HG03575 (cell line): ENCODE measurements around the gene RNF213.

Experiments
- ATAC-seq: cut with Tn5 transposase; IDR thresholded peaks from one replicate; pipeline ENCODE4 v1.9.1; 2021; ENCODE audit not compliant: unreplicated experiment, insufficient number of reproducible peaks, low FRiP score; ENCODE audit errors: extremely low read depth

The RNF213 gene

DNA sequence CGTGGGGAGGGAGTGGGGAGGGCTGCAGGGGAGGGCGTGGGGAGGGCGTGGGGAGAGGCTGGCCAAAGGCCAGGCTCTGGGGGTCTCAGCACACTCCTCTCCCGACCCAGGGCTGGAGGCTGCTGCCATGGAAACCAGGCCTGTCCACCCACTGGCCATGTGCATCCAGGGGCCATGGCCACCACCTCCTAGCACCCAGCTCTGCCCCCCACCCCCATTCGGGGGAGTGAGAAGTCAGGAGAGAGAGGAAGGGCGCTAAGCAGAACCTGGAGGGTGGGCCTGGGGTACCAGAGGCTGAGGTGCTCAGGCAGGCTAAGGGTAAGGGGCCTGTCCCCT is 184.0 kb downstream of the RNF213 start:
- no peak for ATAC-seq

DNA sequence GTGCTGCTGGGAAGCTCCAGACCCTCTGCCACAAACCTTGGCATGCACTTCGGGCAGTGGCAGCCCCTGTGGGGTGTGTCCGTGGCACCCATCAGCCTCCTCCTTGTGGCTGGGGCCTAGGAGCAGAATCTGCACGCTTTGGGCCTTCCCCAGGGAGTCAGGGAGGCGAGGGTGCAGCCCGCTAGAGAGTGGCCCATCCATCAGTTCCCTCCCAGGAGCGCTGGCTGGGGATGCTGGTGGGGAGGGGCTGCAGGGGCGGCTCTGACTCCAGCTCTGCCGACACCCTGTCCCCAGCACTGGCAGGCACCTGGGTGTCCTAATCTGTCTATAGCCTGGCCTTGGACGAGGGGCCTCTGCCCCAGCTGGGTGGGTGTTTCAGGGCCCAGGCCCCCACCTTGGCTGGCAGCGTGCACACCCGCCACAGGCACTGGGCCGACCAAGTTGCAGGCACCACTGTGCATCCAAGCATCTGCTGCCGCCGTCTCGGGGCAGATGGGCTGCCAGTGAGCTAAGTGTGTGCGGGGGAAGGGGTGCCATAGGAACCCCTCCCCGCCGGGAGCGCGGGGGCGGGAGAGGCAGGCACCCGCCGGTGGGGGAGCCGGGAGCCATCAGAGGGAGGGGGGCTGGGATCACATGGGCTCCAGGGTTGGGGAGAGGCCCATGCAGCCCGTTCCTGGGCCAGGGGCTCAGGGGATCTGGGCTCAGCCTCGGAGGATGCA is 184.5 kb downstream of the RNF213 start:
- no peak for ATAC-seq

DNA sequence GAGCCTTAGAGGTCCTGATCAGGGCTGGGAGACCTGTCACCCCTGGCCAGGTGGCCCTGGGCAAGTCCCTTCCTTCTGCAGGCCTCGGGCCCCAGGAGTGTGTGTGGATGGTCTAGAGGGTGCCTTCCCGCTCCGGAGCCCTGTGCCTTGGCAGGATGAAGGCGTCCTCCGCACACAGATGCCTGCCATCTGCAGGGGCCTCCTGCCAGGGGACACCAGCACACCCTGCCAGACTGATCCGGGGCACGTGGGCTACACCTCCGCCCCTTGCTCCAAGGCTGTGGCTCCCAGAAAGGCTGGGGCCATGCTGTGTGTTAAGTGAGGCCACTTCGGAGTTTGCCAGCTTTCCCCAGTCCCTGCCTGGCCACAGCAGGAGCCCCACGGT is 185.1 kb downstream of the RNF213 start:
- no peak for ATAC-seq

DNA sequence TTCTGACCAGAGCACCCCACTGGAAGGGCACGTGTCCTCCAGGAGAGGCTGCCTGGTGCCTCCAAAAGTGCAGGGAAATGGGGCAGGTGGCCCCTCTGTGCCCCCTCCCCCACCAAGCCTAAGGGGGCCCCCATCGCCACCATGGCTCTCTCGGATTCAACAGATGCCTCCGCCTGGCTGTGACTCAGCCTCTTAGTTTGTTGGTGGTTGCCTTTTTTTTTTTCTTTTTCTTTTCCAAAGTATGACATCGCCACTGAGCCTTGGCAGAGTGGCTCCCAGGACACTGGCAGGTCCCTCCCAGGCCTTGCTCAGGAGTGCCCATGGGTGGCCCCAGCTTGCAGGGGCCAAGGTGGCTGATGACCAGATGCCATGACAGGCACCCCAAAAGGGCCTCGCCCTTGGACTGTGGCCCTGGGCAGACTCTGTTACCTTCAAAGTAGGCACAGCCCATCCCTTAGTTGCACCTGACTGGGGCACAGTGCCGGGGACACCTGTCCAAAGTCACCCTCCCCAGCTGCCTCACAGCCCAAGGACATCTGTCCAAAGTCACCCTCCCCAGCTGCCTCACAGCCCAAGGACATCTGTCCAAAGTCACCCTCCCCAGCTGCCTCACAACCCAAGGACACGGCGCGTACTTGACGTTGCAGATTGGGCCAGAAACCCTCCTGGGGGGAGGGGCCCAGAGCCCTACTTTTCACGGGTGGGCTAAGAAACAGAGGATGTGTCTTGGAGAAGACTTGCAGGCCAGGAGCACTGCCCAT is 186.2 kb downstream of the RNF213 start:
- ATAC-seq, result no peak

DNA sequence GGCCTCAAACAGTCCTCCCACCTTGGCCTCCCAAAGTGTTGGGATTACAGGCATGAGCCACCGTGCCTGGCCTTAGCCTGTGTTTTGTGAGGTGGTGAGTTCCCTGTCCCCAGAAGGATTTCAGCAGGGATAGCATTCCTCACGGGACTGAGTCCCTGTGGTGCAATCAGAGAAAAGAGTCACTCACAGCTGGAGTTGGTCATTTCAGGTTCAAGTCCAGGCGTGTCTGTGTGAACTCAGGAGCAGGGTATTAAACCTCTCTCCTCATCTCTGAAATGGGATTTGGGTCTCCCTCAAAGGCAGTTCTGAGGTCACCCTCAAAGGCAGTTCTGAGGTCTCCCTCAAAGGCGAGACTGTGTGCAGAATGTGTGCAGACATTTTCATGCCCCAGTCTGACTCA is 187.1 kb downstream of the RNF213 start:
- no peak for ATAC-seq
